Activated CD4-positive, alpha-beta T cell treated with anti-CD3 and anti-CD28 coated beads, Interleukin-2, amount 10 ng/mL, durations not matched to agents 7 days and 5 days (primary cell): ENCODE measurements around the gene VMP1. TPM values are rescaled to one million over a fixed set of nuclear protein-coding genes. Genes with fewer than 3 reads are reported as not detected.
"Not testable (repeated sequence)": the region's sequence is repeated elsewhere in the genome, so short reads cannot be mapped to it uniquely, and the experiment has no call there.

Experiments
- CTCF ChIA-PET: fragments of 350-600 bp; sonication (Branson Sonifier 250); formaldehyde crosslinking; loops from one replicate; lab custom pipeline; 2021; ENCODE audit warnings: antibody characterized with exemption; lab: Charles Lee
- POLR2A ChIA-PET: fragments of 350-600 bp; sonication (Branson Sonifier 250); formaldehyde crosslinking; loops from one replicate; lab custom pipeline; 2021; ENCODE audit warnings: antibody characterized with exemption; lab: Charles Lee
- DNase-seq: peaks from one replicate; pipeline ENCODE4 v3.0.0-alpha.2; 2020
- H3K27ac Mint-ChIP-seq: one replicate; pipeline ENCODE4 v1.8.0; 2021; ENCODE audit warnings: mild to moderate bottlenecking, moderate library complexity, mixed read lengths
- H3K27me3 Mint-ChIP-seq: one replicate; pipeline ENCODE4 v1.8.0; 2021; ENCODE audit warnings: mixed read lengths
- H3K36me3 Mint-ChIP-seq: one replicate; pipeline ENCODE4 v1.8.0; 2021; ENCODE audit warnings: low read depth, mixed read lengths
- H3K4me1 Mint-ChIP-seq: one replicate; pipeline ENCODE4 v1.8.0; 2021; ENCODE audit warnings: mixed read lengths
- H3K4me3 Mint-ChIP-seq: one replicate; pipeline ENCODE4 v1.8.0; 2021; ENCODE audit warnings: mild to moderate bottlenecking, moderate library complexity, mixed read lengths
- H3K9me3 Mint-ChIP-seq: one replicate; pipeline ENCODE4 v1.8.0; 2021; ENCODE audit warnings: mixed read lengths
- total RNA-seq, 2 experiments: library from RNA; stranded (reverse); gene quantifications; one replicate each; pipeline ENCODE4 v1.2.3, GENCODE V29; 2021

Gene VMP1
- total RNA-seq, 2 experiments from 2014 or later: 194 to 213 TPM

DNA sequence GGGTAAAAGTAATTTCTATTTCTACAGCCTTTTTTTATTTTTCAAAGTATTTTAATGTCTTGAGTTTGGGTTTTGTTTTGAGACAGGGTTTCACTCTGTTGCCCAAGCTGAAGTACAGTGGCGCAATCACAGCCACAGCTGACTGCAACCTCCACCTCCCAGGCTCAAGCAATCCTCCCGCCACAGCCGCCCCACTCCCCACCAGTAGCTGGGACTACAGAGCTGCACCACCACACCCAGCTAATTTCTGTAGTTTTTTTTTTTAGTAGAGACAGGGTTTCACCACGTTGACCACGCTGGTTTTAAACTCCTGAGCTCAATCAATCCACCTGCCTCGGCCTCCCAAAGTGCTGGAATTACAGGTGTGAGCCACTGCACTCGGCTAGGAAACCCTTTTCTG is 141.3 kb downstream of the VMP1 start:
- ChIA-PET CTCF (interaction anchor here (0.6 to 1.4 kb wide), 10 partner anchors 10 to 716 kb away, joined by 3 to 6 read pairs (median 3); no protein-coding TSS in a partner anchor), POLR2A (interaction anchor here (1.3 kb wide), 1 partner anchor 19 kb away, joined by 5 read pairs; no protein-coding TSS in a partner anchor)
- H3K4me1 Mint-ChIP-seq: peaks cover 73% of the 10 kb centered on the region
- H3K27ac Mint-ChIP-seq: peak overlapping the region; percentile 85
- peak; percentile 60 for DNase-seq
- no peaks in the 10 kb centered on the region for H3K27me3 Mint-ChIP-seq
- peaks cover 8% of the 10 kb centered on the region for H3K36me3 Mint-ChIP-seq
- H3K4me3 Mint-ChIP-seq: peak overlapping the region; percentile 4
- peaks cover 3% of the 10 kb centered on the region for H3K9me3 Mint-ChIP-seq

DNA sequence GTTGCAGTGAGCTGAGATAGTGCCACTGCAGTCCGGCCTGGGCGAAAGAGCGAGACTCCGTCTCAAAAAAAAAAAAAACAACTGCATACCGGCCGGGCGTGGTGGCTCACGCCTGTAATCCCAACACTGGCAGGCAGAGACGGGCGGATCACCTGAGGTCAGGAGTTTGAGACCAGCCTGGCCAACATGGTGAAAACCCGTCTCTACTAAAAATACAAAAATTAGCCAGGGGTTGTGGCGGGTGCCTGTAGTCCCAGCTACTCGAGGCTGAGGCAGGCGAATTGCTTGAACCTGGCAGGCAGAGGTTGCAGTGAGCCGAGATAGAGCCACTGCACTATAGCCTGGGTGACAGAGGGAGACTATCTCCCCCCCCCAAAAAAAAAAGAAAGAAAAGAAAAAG is 142.9 kb downstream of the VMP1 start:
- POLR2A ChIA-PET, H3K9me3 Mint-ChIP-seq, H3K27ac Mint-ChIP-seq, H3K27me3 Mint-ChIP-seq, H3K36me3 Mint-ChIP-seq, DNase-seq, H3K4me3 Mint-ChIP-seq: not testable (repeated sequence)
- CTCF ChIA-PET: interaction anchor here (0.6 to 1.2 kb wide), 2 partner anchors 9 to 53 kb away, joined by 3 read pairs; no protein-coding TSS in a partner anchor
- H3K4me1 Mint-ChIP-seq: peaks cover 70% of the 10 kb centered on the region

DNA sequence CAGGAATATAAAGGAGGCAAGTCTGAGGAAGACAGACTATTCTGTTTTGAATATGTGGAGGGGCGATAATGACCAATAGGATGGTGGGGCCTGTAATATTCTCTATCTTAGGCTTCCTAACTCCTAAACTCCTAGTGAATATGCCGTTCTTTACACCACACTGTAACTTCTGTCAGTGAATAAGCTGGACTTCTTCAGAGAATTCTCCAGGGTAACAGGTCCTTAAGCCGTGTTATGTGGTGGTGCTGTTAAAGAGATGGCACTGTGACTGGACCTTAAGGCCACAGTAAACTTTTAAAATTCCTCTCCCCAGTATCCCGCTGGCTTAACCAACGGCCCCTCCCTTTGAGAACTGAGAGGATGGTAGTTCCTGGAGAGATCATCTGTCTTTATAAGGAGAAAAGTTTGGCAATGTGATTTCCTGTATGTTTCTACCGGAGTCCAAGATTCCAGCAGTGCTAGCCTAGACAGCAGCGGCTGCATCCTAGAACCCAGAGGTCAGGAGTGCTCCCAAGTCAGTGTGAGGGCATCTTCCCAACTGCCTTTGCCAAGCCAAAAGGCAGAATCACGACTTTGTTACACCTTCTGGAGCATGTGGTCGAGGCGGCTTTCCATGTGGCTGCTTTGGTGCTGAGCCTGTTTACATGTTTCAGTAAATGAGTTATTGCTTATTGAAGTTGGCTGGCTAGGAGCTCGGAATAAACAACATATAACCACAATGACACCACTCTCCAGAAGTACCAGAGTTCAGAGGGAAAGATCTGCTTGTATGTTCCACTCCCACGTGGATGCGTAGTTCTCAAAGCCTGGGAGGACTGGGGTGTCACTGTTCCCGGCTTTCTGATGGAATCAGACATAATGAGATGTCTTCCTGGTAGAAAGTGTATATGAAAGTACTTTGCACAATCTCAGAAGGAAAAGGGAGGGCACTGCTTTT is 144.3 kb downstream of the VMP1 start:
- Mint-ChIP-seq H3K36me3 (peaks cover 7% of the 10 kb centered on the region), H3K27ac (peak overlapping the region; percentile 73), H3K27me3 (no peaks in the 10 kb centered on the region), H3K9me3 (peaks cover 3% of the 10 kb centered on the region), H3K4me1 (peaks cover 60% of the 10 kb centered on the region), H3K4me3 (no peak overlapping the region)
- CTCF ChIA-PET: no interaction called here
- DNase-seq: no peak
- POLR2A ChIA-PET: no interaction called here

DNA sequence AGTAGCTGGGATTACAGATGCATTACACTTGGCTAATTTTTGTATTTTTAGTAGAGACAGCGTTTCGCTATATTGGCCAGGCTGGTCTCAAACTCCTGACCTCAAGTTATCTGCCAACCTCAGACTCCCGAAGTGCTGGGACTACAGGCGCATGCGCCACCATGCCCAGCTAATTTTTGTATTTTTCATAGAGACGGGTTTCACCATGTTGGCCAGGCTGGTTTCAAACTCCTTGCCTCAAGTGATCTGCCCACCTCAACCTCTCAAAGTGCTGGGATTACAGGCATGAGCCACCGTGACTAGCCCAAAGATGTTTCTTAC is 145.4 kb downstream of the VMP1 start:
- not testable (repeated sequence) for H3K27me3 Mint-ChIP-seq, DNase-seq, H3K9me3 Mint-ChIP-seq, H3K36me3 Mint-ChIP-seq, H3K4me3 Mint-ChIP-seq
- H3K4me1 Mint-ChIP-seq: peaks cover 56% of the 10 kb centered on the region
- ChIA-PET CTCF (interaction anchor here (1.6 to 2.0 kb wide), 2 partner anchors 11 to 15 kb away, joined by 9 to 11 read pairs; no protein-coding TSS in a partner anchor), POLR2A (interaction anchor here (1.0 to 2.1 kb wide), 2 partner anchors 9 to 98 kb away, joined by 8 to 12 read pairs; no protein-coding TSS in a partner anchor)
- peak overlapping the region; percentile 73 for H3K27ac Mint-ChIP-seq

DNA sequence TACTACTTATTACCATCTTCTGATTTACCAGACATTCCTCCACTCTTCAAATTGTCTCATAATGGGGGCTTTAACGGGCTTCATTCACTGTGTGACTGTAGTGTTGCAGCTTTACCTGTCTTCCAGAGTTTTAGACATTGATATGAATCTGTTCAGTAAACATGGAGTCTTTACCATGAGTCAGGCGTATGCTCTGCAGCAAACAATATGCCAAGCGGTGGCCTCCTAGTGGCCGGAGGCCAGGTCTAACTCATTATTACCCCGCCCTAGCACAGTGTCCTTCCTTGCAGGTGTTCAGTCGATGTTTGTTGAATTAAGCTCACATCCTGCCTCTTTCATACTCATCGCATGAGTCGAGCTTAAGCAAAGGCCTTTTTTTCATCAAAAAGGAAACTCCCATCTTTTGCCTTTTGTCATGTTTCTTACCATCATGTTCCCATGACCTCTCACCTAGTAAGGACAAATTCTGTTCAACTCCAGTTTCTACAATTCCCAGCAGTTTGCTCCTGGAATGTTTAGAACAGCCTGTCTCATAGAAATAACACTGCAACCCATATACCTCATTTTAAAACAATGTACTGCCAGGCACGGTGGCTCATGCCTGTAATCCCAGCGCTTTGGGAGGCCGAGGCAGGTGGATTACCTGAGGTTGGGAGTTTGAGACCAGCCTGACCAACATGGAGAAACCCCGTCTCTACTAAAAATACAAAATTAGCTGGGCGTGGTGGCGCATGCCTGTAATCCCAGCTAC is 145.9 kb downstream of the VMP1 start:
- H3K27ac Mint-ChIP-seq: peak overlapping the region; percentile 73
- POLR2A ChIA-PET: interaction anchor here (0.6 to 2.1 kb wide), 4 partner anchors 10 to 189 kb away, joined by 3 to 12 read pairs (median 6); no protein-coding TSS in a partner anchor
- peaks cover 3% of the 10 kb centered on the region for H3K9me3 Mint-ChIP-seq
- H3K36me3 Mint-ChIP-seq: peaks cover 3% of the 10 kb centered on the region
- no peaks in the 10 kb centered on the region for H3K27me3 Mint-ChIP-seq
- peak; percentile 68 for DNase-seq
- H3K4me3 Mint-ChIP-seq: no peak overlapping the region
- CTCF ChIA-PET: interaction anchor here (0.6 to 2.0 kb wide), 8 partner anchors 10 to 126 kb away, joined by 3 to 11 read pairs (median 4); no protein-coding TSS in a partner anchor
- H3K4me1 Mint-ChIP-seq: peaks cover 55% of the 10 kb centered on the region

DNA sequence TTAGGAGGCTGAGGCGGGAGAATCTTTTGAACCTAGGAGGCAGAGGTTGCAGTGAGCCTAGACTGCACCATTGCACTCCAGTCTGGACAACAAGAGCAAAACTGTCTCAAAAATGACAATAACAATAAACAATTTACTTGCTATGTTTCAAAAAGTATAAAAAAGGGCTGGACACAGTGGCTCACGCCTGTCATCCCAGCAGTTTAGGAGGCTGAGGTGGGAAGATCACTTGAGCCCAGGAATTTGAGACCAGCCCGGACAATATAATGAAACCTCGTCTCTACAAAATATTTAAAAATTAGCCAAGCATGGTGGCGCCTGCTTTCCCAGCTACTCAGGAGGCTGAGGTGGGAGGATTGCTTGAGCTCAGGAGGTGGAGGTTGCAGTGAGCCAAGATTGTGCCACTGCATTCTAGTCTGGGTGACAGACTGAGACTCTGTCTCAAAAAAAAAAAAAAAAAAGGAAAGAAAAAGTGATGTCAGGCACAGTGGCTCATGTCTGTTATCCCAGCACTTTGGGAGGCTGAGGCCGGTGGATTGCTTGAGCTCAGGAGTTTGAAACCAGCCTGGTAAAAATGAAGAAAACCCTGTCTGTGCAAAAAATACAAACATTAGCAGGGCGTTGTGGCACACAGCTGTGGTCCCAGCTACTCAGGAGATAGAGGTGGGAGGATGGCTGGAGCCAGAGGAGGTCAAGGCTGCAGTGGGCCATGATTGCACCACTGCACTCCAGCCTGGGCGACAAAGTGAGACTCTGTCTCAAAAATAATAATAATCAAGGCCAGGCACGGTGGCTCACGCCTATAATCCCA is 146.7 kb downstream of the VMP1 start:
- not testable (repeated sequence) for H3K4me3 Mint-ChIP-seq
- H3K4me1 Mint-ChIP-seq: peaks cover 53% of the 10 kb centered on the region

DNA sequence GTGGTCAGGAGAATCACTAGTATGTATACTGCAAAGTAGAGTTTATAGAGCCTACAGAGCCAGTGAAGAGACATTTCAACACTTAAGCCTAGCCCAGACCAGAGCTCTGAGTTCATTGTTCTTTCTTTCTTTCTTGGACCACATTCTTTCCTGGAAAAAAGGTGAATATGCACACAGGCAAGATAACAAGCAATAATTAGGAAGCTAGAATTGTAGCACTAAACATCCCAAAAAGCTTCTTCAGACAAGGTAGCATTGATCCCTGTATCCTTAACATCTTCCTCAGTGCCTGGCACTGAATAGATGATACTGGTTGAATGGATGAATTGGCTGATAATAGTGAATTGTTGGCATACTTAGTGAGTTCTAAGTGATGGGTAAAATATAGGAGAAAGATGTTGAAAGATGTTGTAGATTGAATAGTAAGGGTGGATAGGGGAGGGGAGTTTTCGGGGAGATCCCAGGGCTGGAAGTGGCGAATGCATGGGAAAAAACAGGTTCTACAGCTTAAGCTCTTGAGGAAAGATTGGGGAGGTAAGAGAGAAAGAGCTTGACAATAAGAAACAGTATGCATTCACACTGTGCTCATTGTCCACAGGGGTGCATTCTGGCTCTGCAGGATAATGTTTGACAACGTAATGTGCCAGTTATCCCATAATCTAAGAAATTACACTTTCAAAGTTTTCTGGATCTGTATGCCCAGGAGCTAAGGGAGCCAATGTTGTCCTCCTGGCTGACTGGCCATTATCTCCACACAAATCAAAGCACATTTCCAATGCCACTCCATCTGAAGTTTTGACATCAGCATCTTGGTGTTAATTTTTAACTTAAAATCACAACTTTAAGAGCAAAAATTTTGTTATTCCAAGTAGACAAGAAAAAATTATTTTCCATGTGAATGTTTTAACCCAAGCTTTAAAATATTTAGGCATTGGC is 149.7 kb downstream of the VMP1 start:
- CTCF ChIA-PET: interaction anchor here (1.0 to 1.1 kb wide), 2 partner anchors 13 to 72 kb away, joined by 3 read pairs; no protein-coding TSS in a partner anchor
- no peak overlapping the region for H3K27ac Mint-ChIP-seq

More for the DNA sequence above, 146.7 kb downstream of the VMP1 start:
- CTCF ChIA-PET: interaction anchor here (0.6 to 2.0 kb wide), 11 partner anchors 9 to 209 kb away, joined by 3 to 11 read pairs (median 4); no protein-coding TSS in a partner anchor
- not testable (repeated sequence) for H3K27me3 Mint-ChIP-seq, DNase-seq, H3K9me3 Mint-ChIP-seq, H3K36me3 Mint-ChIP-seq
- POLR2A ChIA-PET: interaction anchor here (0.6 to 2.1 kb wide), 4 partner anchors 10 to 189 kb away, joined by 3 to 12 read pairs (median 6); no protein-coding TSS in a partner anchor
- peak overlapping the region; percentile 73 for H3K27ac Mint-ChIP-seq

DNA sequence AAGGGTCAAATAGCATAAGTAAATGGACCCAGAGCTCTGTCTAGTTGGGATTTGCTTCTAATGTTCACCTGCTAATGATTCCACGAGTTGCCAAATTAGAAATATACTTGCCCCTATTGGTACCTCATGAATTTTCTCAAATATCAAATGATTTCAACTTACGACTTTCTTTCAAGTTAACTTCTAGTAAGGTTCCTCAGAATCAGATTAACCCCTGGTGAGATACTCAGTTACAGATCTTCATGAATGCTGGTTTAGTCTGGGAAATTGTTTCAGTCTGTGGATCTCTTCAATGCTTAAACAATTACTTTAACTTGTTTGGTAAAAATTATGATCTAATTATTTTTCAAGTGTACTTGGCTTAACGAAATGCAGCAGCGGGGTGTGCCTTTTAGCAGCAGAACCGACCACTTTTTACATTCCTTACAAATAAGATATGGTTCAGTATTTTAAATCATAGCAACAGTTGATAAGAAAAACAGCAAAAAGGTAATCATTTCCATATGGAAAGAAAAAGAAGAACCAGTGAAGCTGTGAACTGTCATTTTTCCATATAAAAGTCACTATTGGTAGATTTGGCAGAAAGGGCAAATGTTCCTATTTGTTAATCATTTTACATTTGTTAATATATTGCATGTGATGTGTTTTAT is 150.8 kb downstream of the VMP1 start:
- Mint-ChIP-seq H3K4me3 (no peak overlapping the region), H3K27ac (no peak overlapping the region), H3K4me1 (peaks cover 31% of the 10 kb centered on the region), H3K27me3 (no peaks in the 10 kb centered on the region), H3K36me3 (peaks cover 13% of the 10 kb centered on the region), H3K9me3 (no peaks in the 10 kb centered on the region)
- ChIA-PET POLR2A (interaction anchor here (0.6 to 0.9 kb wide), 3 partner anchors 40 to 107 kb away, joined by 3 to 4 read pairs (median 4); no protein-coding TSS in a partner anchor), CTCF (interaction anchor here (0.6 to 4.8 kb wide), 8 partner anchors 8 to 353 kb away, joined by 3 to 45 read pairs (median 5); no protein-coding TSS in a partner anchor)
- no peak for DNase-seq

More for the DNA sequence above, 149.7 kb downstream of the VMP1 start:
- H3K4me3 Mint-ChIP-seq: no peak overlapping the region
- POLR2A ChIA-PET: interaction anchor here (0.6 kb wide), 1 partner anchor 19 kb away, joined by 4 read pairs; no protein-coding TSS in a partner anchor
- H3K27me3 Mint-ChIP-seq: no peaks in the 10 kb centered on the region
- no peak for DNase-seq
- peaks cover 3% of the 10 kb centered on the region for H3K9me3 Mint-ChIP-seq
- peaks cover 43% of the 10 kb centered on the region for H3K4me1 Mint-ChIP-seq
- peaks cover 12% of the 10 kb centered on the region for H3K36me3 Mint-ChIP-seq

DNA sequence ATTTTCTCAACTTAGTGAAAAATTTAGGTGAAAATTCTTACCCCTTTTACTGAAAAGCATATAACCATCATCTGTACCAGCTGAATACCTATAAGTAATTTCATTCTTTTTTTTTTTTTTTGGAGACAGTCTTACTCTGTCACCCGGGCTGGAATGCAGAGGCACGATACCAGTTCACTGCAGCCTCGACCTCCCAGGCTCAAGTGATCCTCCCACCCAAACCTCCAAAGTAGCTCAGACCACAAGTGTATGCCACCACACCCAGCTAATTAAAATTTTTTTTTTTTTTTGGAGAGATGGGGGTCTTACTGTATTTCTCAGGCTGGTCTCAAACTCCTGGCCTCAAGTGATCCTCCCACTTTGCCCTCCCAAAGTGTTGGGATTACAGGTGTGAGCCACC is 151.5 kb downstream of the VMP1 start:
- H3K27me3 Mint-ChIP-seq: no peaks in the 10 kb centered on the region
- peaks cover 28% of the 10 kb centered on the region for H3K4me1 Mint-ChIP-seq
- peaks cover 13% of the 10 kb centered on the region for H3K36me3 Mint-ChIP-seq
- H3K4me3 Mint-ChIP-seq: no peak overlapping the region
- no peak overlapping the region for H3K27ac Mint-ChIP-seq
- POLR2A ChIA-PET: interaction anchor here (0.6 to 1.0 kb wide), 7 partner anchors 9 to 395 kb away, joined by 3 to 4 read pairs (median 3); no protein-coding TSS in a partner anchor
- CTCF ChIA-PET: interaction anchor here (0.6 to 4.8 kb wide), 13 partner anchors 9 to 354 kb away, joined by 3 to 45 read pairs (median 5); no protein-coding TSS in a partner anchor
- no peak for DNase-seq
- no peaks in the 10 kb centered on the region for H3K9me3 Mint-ChIP-seq

DNA sequence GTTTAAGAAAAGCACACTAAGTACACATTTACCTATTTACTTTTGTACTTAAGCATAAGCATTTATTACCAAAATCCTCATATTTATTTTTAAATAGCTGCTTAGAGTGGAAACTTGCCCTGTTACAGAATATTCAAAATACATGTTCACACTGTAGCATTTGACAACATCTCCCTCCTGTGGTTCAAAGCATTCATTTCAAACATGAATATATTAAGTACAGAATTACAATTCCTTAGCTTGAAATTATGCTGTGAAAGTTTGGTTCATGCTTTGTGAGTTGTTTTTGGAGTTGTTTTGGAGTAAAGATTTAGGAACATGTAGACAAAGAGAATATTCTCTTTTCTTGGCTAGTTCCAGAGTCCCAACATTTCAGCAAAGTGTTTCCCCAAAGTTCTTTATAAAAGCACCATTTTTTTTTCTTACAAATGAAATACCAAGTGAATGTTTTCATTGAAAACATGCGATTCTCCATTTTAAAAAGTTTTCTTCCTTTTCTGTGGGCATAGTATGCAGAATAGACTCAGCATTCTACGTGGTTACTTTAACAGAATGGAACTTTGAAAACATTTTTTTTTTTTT is 152.1 kb downstream of the VMP1 start:
- peak; percentile 44 for DNase-seq
- H3K4me1 Mint-ChIP-seq: peaks cover 24% of the 10 kb centered on the region

More for the DNA sequence above, 152.1 kb downstream of the VMP1 start:
- POLR2A ChIA-PET: interaction anchor here (0.5 to 1.0 kb wide), 7 partner anchors 8 to 396 kb away, joined by 3 to 4 read pairs (median 3); no protein-coding TSS in a partner anchor
- CTCF ChIA-PET: interaction anchor here (0.9 to 4.8 kb wide), 11 partner anchors 9 to 169 kb away, joined by 3 to 45 read pairs (median 5); no protein-coding TSS in a partner anchor
- H3K4me3 Mint-ChIP-seq: no peak overlapping the region
- H3K27ac Mint-ChIP-seq: peak overlapping the region; percentile 25
- no peaks in the 10 kb centered on the region for H3K27me3 Mint-ChIP-seq
- no peaks in the 10 kb centered on the region for H3K9me3 Mint-ChIP-seq
- H3K36me3 Mint-ChIP-seq: peaks cover 14% of the 10 kb centered on the region
